LNCAP (cell line): ENCODE measurements around the gene BCL2A1.

Experiments
- TF ChIP-seq, protein P1 (sequence below): fragments of 450-650 bp; IDR thresholded peaks from 2 replicates; pipeline ENCODE4 v1.5.1; 2017; ENCODE audit warnings: mild to moderate bottlenecking

Gene BCL2A1

DNA sequence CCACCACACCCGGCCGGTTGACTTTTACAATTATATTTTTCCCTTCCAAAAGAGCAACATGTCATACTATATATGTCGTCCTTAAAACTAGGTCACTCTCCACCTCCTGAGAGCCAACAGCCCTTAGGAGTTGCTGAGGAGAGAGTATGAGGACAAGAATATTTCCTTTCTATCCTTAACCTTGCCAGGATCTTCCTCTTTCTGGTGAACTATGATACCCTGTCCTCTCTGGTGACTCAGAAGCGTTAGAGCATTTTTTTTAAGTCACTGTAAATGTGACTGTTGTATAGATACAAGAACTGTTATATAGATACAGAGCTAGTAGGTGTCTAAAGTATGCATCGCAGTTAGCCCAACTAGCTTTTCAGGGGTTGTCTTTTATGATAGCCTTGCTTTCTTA is 40.5 kb downstream of the BCL2A1 start:
- TF ChIP-seq, protein P1, sequence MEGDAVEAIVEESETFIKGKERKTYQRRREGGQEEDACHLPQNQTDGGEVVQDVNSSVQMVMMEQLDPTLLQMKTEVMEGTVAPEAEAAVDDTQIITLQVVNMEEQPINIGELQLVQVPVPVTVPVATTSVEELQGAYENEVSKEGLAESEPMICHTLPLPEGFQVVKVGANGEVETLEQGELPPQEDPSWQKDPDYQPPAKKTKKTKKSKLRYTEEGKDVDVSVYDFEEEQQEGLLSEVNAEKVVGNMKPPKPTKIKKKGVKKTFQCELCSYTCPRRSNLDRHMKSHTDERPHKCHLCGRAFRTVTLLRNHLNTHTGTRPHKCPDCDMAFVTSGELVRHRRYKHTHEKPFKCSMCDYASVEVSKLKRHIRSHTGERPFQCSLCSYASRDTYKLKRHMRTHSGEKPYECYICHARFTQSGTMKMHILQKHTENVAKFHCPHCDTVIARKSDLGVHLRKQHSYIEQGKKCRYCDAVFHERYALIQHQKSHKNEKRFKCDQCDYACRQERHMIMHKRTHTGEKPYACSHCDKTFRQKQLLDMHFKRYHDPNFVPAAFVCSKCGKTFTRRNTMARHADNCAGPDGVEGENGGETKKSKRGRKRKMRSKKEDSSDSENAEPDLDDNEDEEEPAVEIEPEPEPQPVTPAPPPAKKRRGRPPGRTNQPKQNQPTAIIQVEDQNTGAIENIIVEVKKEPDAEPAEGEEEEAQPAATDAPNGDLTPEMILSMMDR = no peak

DNA sequence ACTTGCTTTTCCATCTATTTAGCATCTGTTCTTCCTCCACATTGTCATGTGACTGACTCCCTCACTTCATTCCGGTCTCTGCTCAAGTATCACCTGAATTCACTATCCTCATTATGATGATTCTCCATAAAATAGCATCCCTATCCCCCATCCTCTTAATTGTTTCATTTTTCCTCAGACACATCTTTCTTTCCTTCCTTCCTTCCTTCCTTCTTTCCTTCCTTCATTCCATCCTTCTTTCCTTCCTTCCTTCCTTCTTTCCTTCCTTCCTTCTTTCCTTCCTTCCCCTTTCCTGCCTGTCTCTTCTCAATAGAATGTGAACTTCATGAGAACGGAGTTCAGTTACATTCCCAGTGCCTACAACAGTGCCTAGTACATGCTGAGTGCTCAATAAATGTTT is 41.6 kb downstream of the BCL2A1 start:
- TF ChIP-seq, protein P1 = no peak

DNA sequence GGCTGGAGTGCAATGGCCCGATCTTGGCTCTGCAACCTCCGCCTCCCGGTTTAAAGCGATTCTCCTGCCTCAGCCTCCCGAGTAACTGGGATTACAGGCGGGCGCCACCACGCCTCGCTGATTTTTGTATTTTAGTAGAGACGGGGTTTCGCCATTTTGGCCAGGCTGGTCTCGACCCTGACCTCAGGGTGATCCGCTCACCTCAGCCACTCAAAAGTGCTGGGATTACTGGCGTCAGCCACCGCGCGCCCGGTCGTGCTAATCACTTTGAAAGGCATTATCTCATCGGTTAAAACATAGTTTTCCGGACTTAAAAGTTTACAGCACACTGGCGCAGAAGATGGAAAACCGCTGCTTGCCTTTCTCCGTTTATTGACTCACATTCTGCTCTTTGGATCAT is 46.6 kb downstream of the BCL2A1 start:
- TF ChIP-seq, protein P1 = no peak

DNA sequence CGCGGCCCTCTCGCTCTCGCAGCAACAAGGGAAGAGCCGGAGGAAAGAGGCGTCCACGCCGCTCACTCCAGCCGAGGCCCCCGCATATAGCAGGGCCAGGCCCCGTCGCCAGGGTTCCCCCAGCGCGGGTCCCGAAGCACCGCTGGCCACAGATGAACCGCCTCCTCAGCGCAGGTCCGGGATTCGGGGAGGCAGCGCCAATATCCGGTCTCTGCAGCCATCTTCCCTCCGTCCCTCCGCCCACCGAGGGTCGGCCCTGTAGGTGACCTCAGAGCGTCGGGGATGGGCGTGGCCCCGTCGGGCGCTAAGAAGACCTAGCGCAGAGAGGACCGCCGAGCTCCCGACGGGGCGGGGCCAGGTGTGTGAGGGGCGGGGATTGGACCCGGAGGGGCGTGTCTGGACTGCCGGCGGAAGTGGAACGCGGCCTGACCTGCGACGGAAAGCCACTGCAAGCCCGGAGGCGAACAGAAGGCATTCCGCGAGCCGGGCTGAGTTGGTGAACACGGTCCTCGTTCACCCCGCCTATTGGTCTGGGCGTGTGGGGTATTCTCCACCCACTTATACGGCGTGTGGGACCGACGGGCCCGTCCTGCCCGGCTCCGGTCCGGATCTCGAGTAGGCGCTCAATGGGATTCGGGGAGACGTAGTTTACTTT is 47.4 kb downstream of the BCL2A1 start:
- TF ChIP-seq, protein P1 = no peak

DNA sequence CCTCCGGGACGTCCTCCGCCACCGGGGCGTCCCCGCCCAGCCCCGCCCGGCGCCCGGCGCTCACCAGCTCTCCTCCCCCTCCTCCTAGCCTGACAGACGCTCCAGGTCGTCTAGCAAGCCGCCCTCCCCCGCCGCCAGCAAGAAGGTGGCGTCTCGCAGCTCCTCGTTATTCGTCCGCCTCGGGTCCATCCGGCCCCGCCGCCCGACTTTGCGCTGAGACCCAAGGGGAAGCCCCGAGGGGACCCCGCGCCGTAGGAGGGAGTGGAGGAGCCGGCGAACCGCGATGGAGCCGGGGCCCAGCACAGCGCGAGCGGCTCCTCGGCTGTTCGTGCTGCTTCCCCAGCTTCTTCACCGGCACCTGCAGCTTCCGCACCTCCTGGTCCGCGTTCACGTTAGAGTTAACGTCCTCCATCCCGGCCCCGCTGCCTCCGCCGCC is 47.9 kb downstream of the BCL2A1 start:
- TF ChIP-seq, protein P1 = no peak

DNA sequence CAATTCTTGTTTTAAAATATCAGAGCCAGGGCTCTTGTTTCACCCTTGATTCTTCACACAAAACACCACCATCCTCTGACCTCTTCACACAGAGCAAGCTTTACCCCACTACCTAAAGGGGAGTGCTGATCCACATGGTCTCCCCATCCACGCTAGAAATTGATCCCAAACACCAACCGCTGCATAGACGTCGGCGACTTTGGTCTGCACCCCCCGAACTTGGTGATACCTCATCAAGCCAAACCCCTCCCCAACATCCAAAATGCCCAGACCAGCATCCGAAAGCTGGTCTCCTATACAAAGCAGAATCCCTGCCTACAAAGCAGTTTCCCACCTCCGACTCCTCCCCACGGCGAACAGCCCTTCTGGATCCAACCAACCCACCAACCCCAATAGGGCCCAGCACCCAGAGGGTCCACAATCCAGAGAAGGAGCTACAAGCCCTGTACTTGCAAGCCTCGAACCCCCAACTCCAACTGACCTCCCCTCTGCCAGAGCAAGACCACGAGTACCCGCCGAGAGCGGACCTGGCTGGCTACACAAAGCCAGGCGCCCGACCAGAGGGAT is 48.4 kb downstream of the BCL2A1 start:
- TF ChIP-seq, protein P1 = no peak

DNA sequence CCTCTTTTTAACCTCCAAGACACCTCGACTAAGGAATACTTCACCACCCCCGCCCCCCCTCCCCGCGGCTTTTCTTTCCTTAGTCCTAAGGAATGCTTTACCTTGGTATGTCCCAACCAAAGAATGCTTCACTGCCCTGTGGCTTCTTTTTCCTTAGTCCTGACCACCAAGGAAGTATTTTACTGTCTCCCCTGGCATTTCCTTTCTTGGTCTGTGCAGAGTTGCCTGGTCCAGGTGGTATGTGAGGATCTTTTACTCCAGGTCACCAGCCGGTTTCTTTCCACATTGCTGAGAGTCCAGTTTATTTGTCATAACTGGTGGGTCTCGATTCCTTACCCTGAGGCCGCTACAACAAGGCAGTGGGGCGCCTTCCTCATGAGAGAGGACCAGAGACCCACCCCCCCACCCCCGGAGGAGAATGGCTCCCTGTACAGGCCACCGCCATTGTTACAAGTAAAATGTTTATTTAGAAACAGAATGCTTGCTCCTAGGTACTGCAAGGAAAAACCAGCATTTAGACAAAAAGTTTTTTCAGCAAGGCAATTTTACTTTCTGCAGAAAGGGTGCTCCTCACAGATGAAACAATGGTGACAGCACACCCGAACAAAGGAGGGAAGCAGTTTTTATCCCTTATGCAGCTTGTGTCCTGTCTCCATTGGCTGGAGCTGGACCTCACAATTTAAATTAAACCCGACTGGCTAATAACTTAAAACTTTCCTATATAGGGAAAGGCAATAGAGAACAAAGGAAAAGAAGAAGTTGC is 51.1 kb downstream of the BCL2A1 start:
- TF ChIP-seq, protein P1 = no peak
